WTC11 (cell line): Measurements from ENCODE around the gene CST9. TPM values are rescaled to one million over a fixed set of nuclear protein-coding genes. Genes with fewer than 3 reads are reported as not detected.

Experiments used
- ATAC-seq: fragments of 200-7000 bp; cut with Tn5 transposase; 2 replicates; pipeline ENCODE4 v1.10.0; 2021; ENCODE audit warnings: mild to moderate bottlenecking, moderate library complexity
- CTCF ChIA-PET: fragments of 300-600 bp; sonication (Branson Sonifier 250); formaldehyde crosslinking; loops from one replicate; lab custom pipeline; 2021; ENCODE audit warnings: antibody characterized with exemption; lab: Charles Lee
- POLR2A ChIA-PET: fragments of 350-600 bp; sonication (Branson Sonifier 250); formaldehyde crosslinking; loops from one replicate; lab custom pipeline; 2021; ENCODE audit warnings: antibody characterized with exemption; lab: Charles Lee
- DNase-seq: peaks from one replicate; pipeline ENCODE4 v3.0.0; 2021; ENCODE audit warnings: low spot score
- H3K27ac Mint-ChIP-seq: 2 replicates; pipeline ENCODE4 v1.8.0; 2021; ENCODE audit warnings: mixed read lengths
- H3K27me3 Mint-ChIP-seq: 2 replicates; pipeline ENCODE4 v1.8.0; 2021; ENCODE audit warnings: low read depth, mild to moderate bottlenecking, moderate library complexity, mixed read lengths
- H3K36me3 Mint-ChIP-seq: 2 replicates; pipeline ENCODE4 v1.8.0; 2021; ENCODE audit warnings: mixed read lengths
- H3K4me1 Mint-ChIP-seq: 2 replicates; pipeline ENCODE4 v1.8.0; 2022; ENCODE audit warnings: mixed read lengths
- H3K4me3 Mint-ChIP-seq: 2 replicates; pipeline ENCODE4 v1.8.0; 2021; ENCODE audit warnings: mild to moderate bottlenecking, moderate library complexity, mixed read lengths
- H3K9me3 Mint-ChIP-seq: 2 replicates; pipeline ENCODE4 v1.8.0; 2021; ENCODE audit warnings: mixed read lengths
- ATF1 ChIP-seq: sonication (generic); formaldehyde crosslinking; IDR thresholded peaks from 2 replicates; pipeline ENCODE4 v1.8.1; 2023; ENCODE audit warnings: mild to moderate bottlenecking, moderate library complexity, missing genetic modification reagents
- CREB1 ChIP-seq: sonication (generic); formaldehyde crosslinking; IDR thresholded peaks from 2 replicates; pipeline ENCODE4 v1.8.0; 2023; ENCODE audit warnings: mild to moderate bottlenecking, missing genetic modification reagents
- ETV6 ChIP-seq: sonication (generic); formaldehyde crosslinking; IDR thresholded peaks from 2 replicates; pipeline ENCODE4 v1.8.1; 2022; ENCODE audit warnings: mild to moderate bottlenecking, missing genetic modification reagents
- FOXK1 ChIP-seq: sonication (generic); formaldehyde crosslinking; IDR thresholded peaks from 2 replicates; pipeline ENCODE4 v1.8.0; 2022; ENCODE audit warnings: mild to moderate bottlenecking, moderate library complexity, missing genetic modification reagents
- JAZF1 ChIP-seq: fragments of 250-450 bp; sonication (Bioruptor Pico); IDR thresholded peaks from 2 replicates; pipeline ENCODE4 v1.9.0; 2021; ENCODE audit warnings: moderate library complexity, mild to moderate bottlenecking, inconsistent platforms
- MLX ChIP-seq: sonication (generic); formaldehyde crosslinking; IDR thresholded peaks from 2 replicates; pipeline ENCODE4 v1.8.1; 2023; ENCODE audit warnings: mild to moderate bottlenecking, missing genetic modification reagents, moderate library complexity
- MYBL2 ChIP-seq: sonication (generic); formaldehyde crosslinking; IDR thresholded peaks from 2 replicates; pipeline ENCODE4 v1.8.1; 2023; ENCODE audit warnings: mild to moderate bottlenecking, moderate library complexity, missing genetic modification reagents
- NR1H2 ChIP-seq: sonication (generic); formaldehyde crosslinking; IDR thresholded peaks from 2 replicates; pipeline ENCODE4 v1.9.0; 2021; ENCODE audit warnings: mild to moderate bottlenecking, moderate library complexity, missing genetic modification reagents
- STAT6 ChIP-seq: sonication (generic); formaldehyde crosslinking; conservative IDR thresholded peaks from 2 replicates; pipeline ENCODE4 v1.8.1; 2023; ENCODE audit warnings: mild to moderate bottlenecking, low read depth, missing genetic modification reagents, moderate library complexity
- USF1 ChIP-seq: sonication (generic); formaldehyde crosslinking; IDR thresholded peaks from 2 replicates; pipeline ENCODE4 v1.8.0; 2022; ENCODE audit warnings: mild to moderate bottlenecking, missing genetic modification reagents
- USF2 ChIP-seq: sonication (generic); formaldehyde crosslinking; IDR thresholded peaks from 2 replicates; pipeline ENCODE4 v1.8.1; 2023; ENCODE audit warnings: mild to moderate bottlenecking, missing genetic modification reagents, moderate library complexity
- ZNF121 ChIP-seq: sonication (generic); formaldehyde crosslinking; IDR thresholded peaks from 2 replicates; pipeline ENCODE4 v1.8.0; 2023; ENCODE audit warnings: missing genetic modification reagents
- ZNF232 ChIP-seq: sonication (generic); formaldehyde crosslinking; IDR thresholded peaks from 2 replicates; pipeline ENCODE4 v1.8.0; 2022; ENCODE audit warnings: mild to moderate bottlenecking, missing genetic modification reagents
- ZNF532 ChIP-seq: fragments of 250-450 bp; sonication (Bioruptor Pico); IDR thresholded peaks from 2 replicates; pipeline ENCODE4 v1.9.0; 2021; ENCODE audit warnings: mild to moderate bottlenecking, borderline replicate concordance
- total RNA-seq: library from RNA; stranded (reverse); gene quantifications from 3 replicates; pipeline ENCODE4 v1.2.3, GENCODE V29; 2021

Gene CST9
- total RNA-seq, 1 experiment from 2014 or later = not detected

- Mint-ChIP-seq H3K27ac (no peak overlapping the region), H3K4me1 (peaks cover 7% of the 10 kb centered on the region), H3K9me3 (peaks cover 50% of the 10 kb centered on the region), H3K27me3 (peaks cover 19% of the 10 kb centered on the region), H3K36me3 (peaks cover 26% of the 10 kb centered on the region), H3K4me3 (no peak overlapping the region)
- POLR2A ChIA-PET = no interaction called here
- TF ChIP-seq NR1H2 (CRISPR knock-in tag) (no peak), FOXK1 (CRISPR knock-in tag) (no peak), ETV6 (no peak), USF2 (CRISPR knock-in tag) (no peak), MYBL2 (CRISPR knock-in tag) (no peak), ZNF232 (CRISPR knock-in tag) (no peak), JAZF1 (CRISPR knock-in tag) (no peak), USF1 (CRISPR knock-in tag) (no peak), MLX (CRISPR knock-in tag) (no peak), CREB1 (CRISPR knock-in tag) (no peak), STAT6 (CRISPR knock-in tag) (no peak), ATF1 (no peak), ZNF532 (no peak), ZNF121 (CRISPR knock-in tag) (no peak)
- no peak for DNase-seq
- ATAC-seq = no peak
- CTCF ChIA-PET = no interaction called here
Measured at GRCh38 chr20:23554401-23554800, 51.3 kb downstream of the CST9 start.

Other genes with a start within 250 kb of the CST9 start
- 9.5 to 11.2 TPM (median 10.1 TPM) in 3 replicates for gene GZF1, start 243.7 kb downstream of the CST9 start, total RNA-seq
- 12.9 to 15.1 TPM (median 13.3 TPM) in 3 replicates for gene NAPB, start 184.4 kb downstream of the CST9 start, total RNA-seq
- gene CSTL1, start 166.2 kb downstream of the CST9 start, total RNA-seq = not detected in 3 replicates
- gene CST11, start 153.0 kb downstream of the CST9 start, total RNA-seq = not detected in 3 replicates
- not detected in 3 replicates for gene CST8, start 114.8 kb downstream of the CST9 start, total RNA-seq
- gene CST9L, start 37.4 kb downstream of the CST9 start, total RNA-seq = not detected in 3 replicates
- gene CST3, start 32.0 kb upstream of the CST9 start, total RNA-seq = 52.1 to 68.5 TPM (median 60.8 TPM) in 3 replicates
- not detected in 3 replicates for gene CST4, start 83.1 kb upstream of the CST9 start, total RNA-seq
- gene CST1, start 145.0 kb upstream of the CST9 start, total RNA-seq = 4.5 to 6.2 TPM (median 5.8 TPM) in 3 replicates
- not detected in 3 replicates for gene CST2, start 220.8 kb upstream of the CST9 start, total RNA-seq